HCT116 (cell line): Measurements from ENCODE around the gene LDHD. TPM values are rescaled to one million over a fixed set of nuclear protein-coding genes. Genes with fewer than 3 reads are reported as not detected.
A peak's percentile ranks its signal among the peaks of the same experiment; 100 is the strongest.

ENCODE experiments used
- ATAC-seq: fragments of 200-7000 bp; cut with Tn5 transposase; 2 replicates; pipeline ENCODE4 v1.9.1; 2020; ENCODE audit warnings: mild to moderate bottlenecking, moderate library complexity
- BruUV-seq: library from RNA; stranded (reverse); fragments of 400-500 nt; replicated peaks from 2 replicates; lab custom pipeline; 2021; lab: Mats Ljungman, UMichigan
- CTCF ChIA-PET: fragments of 300-600 bp; sonication (Branson Sonifier 250); formaldehyde crosslinking; loops from one replicate; lab custom pipeline; 2021; ENCODE audit warnings: antibody characterized with exemption; lab: Charles Lee
- POLR2A ChIA-PET: fragments of 300-600, 350-600 bp; sonication (Branson Sonifier 250); formaldehyde crosslinking; loops from one replicate; lab custom pipeline; 2021; ENCODE audit warnings: antibody characterized with exemption; lab: Charles Lee
- RAD21 ChIA-PET, 2 experiments: fragments of 300-600 bp; sonication (Branson Sonifier 250); formaldehyde crosslinking; loops; one replicate each; lab custom pipeline; 2023; ENCODE audit warnings: low total read pairs in 2 of 2; ENCODE audit not compliant: uncharacterized antibody in 2 of 2, unreplicated experiment in 2 of 2, low non-redundant PET in 1 of 2; lab: Charles Lee
- DNase-seq: peaks from one replicate; pipeline ENCODE4 v3.0.0-alpha.2; 2010; ENCODE audit warnings: low read depth, low spot score
- H2AFZ ChIP-seq: fragments of 200-600 bp; shearing (Covaris generic), sonication (generic); 2 replicates; pipeline ENCODE4 v1.6.1; 2017; ENCODE audit warnings: low read depth, mixed run types, mixed read lengths, antibody characterized with exemption, low read length; ENCODE audit not compliant: poor library complexity, severe bottlenecking
- H3K27ac ChIP-seq: 2 replicates; pipeline ENCODE4 v1.5.1; 2012; ENCODE audit warnings: low read depth, low read length
- H3K27me3 ChIP-seq: fragments of 200-600 bp; sonication (generic); 2 replicates; pipeline ENCODE4 v1.6.1; 2016; ENCODE audit warnings: mixed run types, low read length, mixed read lengths; ENCODE audit not compliant: insufficient read depth
- H3K36me3 ChIP-seq, 2 experiments: fragments of 200-500 bp in 1 of 2; fragments of 200-600 bp in 1 of 2; sonication (Bioruptor generic) in 1 of 2; sonication (generic) in 1 of 2; 2 replicates each; pipeline versions ENCODE4 v1.5.1 to v1.6.1; 2014 to 2016; ENCODE audit warnings: low read length in 2 of 2, inconsistent platforms in 1 of 2, mixed read lengths in 1 of 2, mixed run types in 1 of 2; ENCODE audit not compliant: insufficient read depth in 2 of 2, control insufficient read depth in 1 of 2
- H3K4me1 ChIP-seq, 2 experiments: fragments of 200-600 bp in 1 of 2; sonication (generic) in 1 of 2; 2 replicates each; pipeline versions ENCODE4 v1.5.1 to v1.6.1; 2012 to 2017; ENCODE audit warnings: low read length in 2 of 2, inconsistent platforms in 1 of 2, mild to moderate bottlenecking in 1 of 2, mixed read lengths in 1 of 2, mixed run types in 1 of 2, moderate library complexity in 1 of 2; ENCODE audit not compliant: insufficient read depth in 2 of 2, control insufficient read depth in 1 of 2
- H3K4me2 ChIP-seq: fragments of 200-600 bp; sonication (generic); 2 replicates; pipeline ENCODE4 v1.6.1; 2017; ENCODE audit warnings: mixed run types, low read length, mixed read lengths
- H3K4me3 ChIP-seq, 2 experiments: fragments of 200-600 bp in 1 of 2; sonication (generic) in 1 of 2; replicated peaks in 1 of 2; 2 replicates each; pipeline ENCODE4 v1.5.1; 2011 to 2016; ENCODE audit warnings: low read length in 2 of 2, control low read depth in 1 of 2, low read depth in 1 of 2, mild to moderate bottlenecking in 1 of 2, mixed read lengths in 1 of 2, mixed run types in 1 of 2
- H3K79me2 ChIP-seq: fragments of 200-600 bp; sonication (generic); 2 replicates; pipeline ENCODE4 v1.6.1; 2017; ENCODE audit warnings: mild to moderate bottlenecking, mixed run types, low read length, moderate library complexity, mixed read lengths; ENCODE audit not compliant: insufficient read depth
- H3K9ac ChIP-seq: fragments of 200-600 bp; sonication (generic); 2 replicates; pipeline ENCODE4 v1.6.1; 2016; ENCODE audit warnings: low read length, mixed read lengths
- H3K9me2 ChIP-seq: fragments of 200-600 bp; sonication (generic), shearing (Covaris generic); 2 replicates; pipeline ENCODE4 v1.6.1; 2017; ENCODE audit warnings: mixed run types, mild to moderate bottlenecking, moderate library complexity; ENCODE audit not compliant: insufficient read depth
- H3K9me3 ChIP-seq, 2 experiments: fragments of 200-500 bp in 1 of 2; fragments of 200-600 bp in 1 of 2; sonication (Bioruptor generic) in 1 of 2; sonication (generic) in 1 of 2; 2 replicates each; pipeline ENCODE4 v1.6.1; 2014 to 2017; ENCODE audit warnings: low read length in 2 of 2, mixed read lengths in 2 of 2, inconsistent platforms in 1 of 2, low read depth in 1 of 2, mild to moderate bottlenecking in 1 of 2, mixed run types in 1 of 2, moderate library complexity in 1 of 2; ENCODE audit not compliant: control insufficient read depth in 1 of 2, insufficient read depth in 1 of 2
- H4K20me1 ChIP-seq: fragments of 200-600 bp; sonication (generic), shearing (Covaris generic); 2 replicates; pipeline ENCODE4 v1.6.1; 2017; ENCODE audit warnings: mixed run types, mild to moderate bottlenecking, moderate library complexity; ENCODE audit not compliant: insufficient read depth
- CBX3 ChIP-seq: IDR thresholded peaks from 2 replicates; pipeline ENCODE4 v1.6.1; 2012; ENCODE audit warnings: low read depth
- CTCF ChIP-seq, 3 experiments: fragments of 200-600 bp in 1 of 3; sonication (generic) in 1 of 3; IDR thresholded peaks in 2 of 3; conservative IDR thresholded peaks in 1 of 3; 2 replicates each; pipeline ENCODE4 v1.5.1; 2012 to 2017; ENCODE audit warnings: low read depth in 2 of 3, low read length in 2 of 3, antibody characterized with exemption in 1 of 3, borderline replicate concordance in 1 of 3, control low read depth in 1 of 3, mild to moderate bottlenecking in 1 of 3, mixed read lengths in 1 of 3, mixed run types in 1 of 3, moderate library complexity in 1 of 3; ENCODE audit not compliant: insufficient read depth in 1 of 3
- ELF1 ChIP-seq: IDR thresholded peaks from 2 replicates; pipeline ENCODE4 v1.6.1; 2012; ENCODE audit warnings: low read depth, borderline replicate concordance
- EZH2 ChIP-seq: fragments of 200-600 bp; sonication (generic); IDR thresholded peaks from 2 replicates; pipeline ENCODE4 v1.6.1; 2017; ENCODE audit warnings: antibody characterized with exemption, mixed run types
- EZH2phosphoT487 ChIP-seq: fragments of 200-600 bp; IDR thresholded peaks from 2 replicates; pipeline ENCODE4 v1.6.1; 2018; ENCODE audit warnings: antibody characterized with exemption, borderline replicate concordance
- FOSL1 ChIP-seq: IDR thresholded peaks from 2 replicates; pipeline ENCODE4 v1.6.1; 2012; ENCODE audit warnings: low read depth
- JUND ChIP-seq: IDR thresholded peaks from 2 replicates; pipeline ENCODE4 v1.6.1; 2012
- POLR2A ChIP-seq: IDR thresholded peaks from 2 replicates; pipeline ENCODE4 v1.7.0; 2011; ENCODE audit warnings: borderline replicate concordance; ENCODE audit not compliant: insufficient read depth, insufficient read length; ENCODE audit errors: extremely low read depth
- RAD21 ChIP-seq: IDR thresholded peaks from 2 replicates; pipeline ENCODE4 v1.6.1; 2012; ENCODE audit warnings: low read depth, mild to moderate bottlenecking
- SIN3A ChIP-seq: IDR thresholded peaks from 2 replicates; pipeline ENCODE4 v1.6.1; 2012; ENCODE audit warnings: low read depth
- SRF ChIP-seq: IDR thresholded peaks from 2 replicates; pipeline ENCODE4 v1.6.1; 2012; ENCODE audit warnings: low read depth
- YY1 ChIP-seq: IDR thresholded peaks from 2 replicates; pipeline ENCODE4 v1.6.1; 2011; ENCODE audit warnings: low read length, low read depth, moderate library complexity, mild to moderate bottlenecking; ENCODE audit not compliant: insufficient replicate concordance; ENCODE audit errors: extremely low read depth
- ZBTB33 ChIP-seq: IDR thresholded peaks from 2 replicates; pipeline ENCODE4 v1.6.1; 2011; ENCODE audit warnings: mild to moderate bottlenecking, low read length, moderate library complexity; ENCODE audit not compliant: insufficient replicate concordance; ENCODE audit errors: extremely low read depth
- intact Hi-C: fragments of 100-400 bp; cut with micrococcal nuclease; formaldehyde crosslinking; loops from 2 replicates; pipeline ENCODE4 v1.10.0; 2022
- total RNA-seq: library from RNA; stranded (reverse); gene quantifications from one replicate; pipeline ENCODE4 v1.2.1, GENCODE V29; 2021; ENCODE audit not compliant: unreplicated experiment

LDHD gene
- total RNA-seq, 1 experiment from 2014 or later = 3.4 TPM

GRCh38 chr16:75100603-75100990 is 16.0 kb downstream of the LDHD start:
- no peaks in the 10 kb centered on the region for H3K36me3 ChIP-seq
- BruUV-seq = no TSS peak
- H3K4me3 ChIP-seq = no peak overlapping the region
- no peak for TF ChIP-seq SRF
- TF ChIP-seq POLR2A = no peak
- no peaks in the 10 kb centered on the region for H3K27me3 ChIP-seq
- no peak overlapping the region for H3K9ac ChIP-seq
- H3K79me2 ChIP-seq = peaks cover 3% of the 10 kb centered on the region; the same call in 1 of the 2 replicates
- H4K20me1 ChIP-seq = no peaks in the 10 kb centered on the region
- peaks cover 35 to 41% of the 10 kb centered on the region in 2 experiments for H3K4me1 ChIP-seq
- no peak overlapping the region for H2AFZ ChIP-seq
- H3K9me2 ChIP-seq = no peaks in the 10 kb centered on the region
- CTCF ChIA-PET = no interaction called here
- RAD21 ChIA-PET = no interaction called here
- POLR2A ChIA-PET = no interaction called here
- no peak for ATAC-seq
- no peak for DNase-seq
- H3K4me2 ChIP-seq = no peak overlapping the region
- no peak overlapping the region for H3K27ac ChIP-seq
- H3K9me3 ChIP-seq = no peaks in the 10 kb centered on the region
- intact Hi-C loops = no loop called here

- Histone ChIP-seq H3K9me2 (no peaks in the 10 kb centered on the region), H3K4me2 (peak overlapping the region; percentile 29), H3K79me2 (peaks cover 3% of the 10 kb centered on the region; the same call in 1 of the 2 replicates), H3K9ac (no peak overlapping the region), H2AFZ (no peak overlapping the region), H3K27ac (peak overlapping the region; percentile 32; the same call in 1 of the 2 replicates), H3K36me3 (no peaks in the 10 kb centered on the region), H3K9me3 (no peaks in the 10 kb centered on the region), H3K4me1 (peaks cover 36 to 43% of the 10 kb centered on the region in 2 experiments), H3K4me3 (no peak overlapping the region), H4K20me1 (no peaks in the 10 kb centered on the region), H3K27me3 (no peaks in the 10 kb centered on the region)
- ChIA-PET RAD21 (no interaction called here), POLR2A (no interaction called here), CTCF (interaction anchor here (1.3 kb wide), 1 partner anchor 9 kb away, joined by 4 read pairs; no protein-coding TSS in a partner anchor)
- ATAC-seq (peak; percentile 15; the same call in 1 of the 2 replicates), DNase-seq (no peak)
- no TSS peak for BruUV-seq
- intact Hi-C loops = no loop called here
- TF ChIP-seq SIN3A = no peak
- no peak for TF ChIP-seq EZH2
- no peak for TF ChIP-seq YY1
- TF ChIP-seq ELF1 = no peak
- no peak for TF ChIP-seq CBX3
- no peak for TF ChIP-seq ZBTB33
- no peak for TF ChIP-seq RAD21
- TF ChIP-seq FOSL1 = no peak
- no peak for TF ChIP-seq JUND
- no peak for TF ChIP-seq CTCF (IDR thresholded peaks at IDR 0.05 in 2 of 3, conservative IDR thresholded peaks at IDR 0.05 in 1 of 3; ENCODE audit: borderline replicate concordance in 1 of 3, insufficient read depth in 1 of 3, low read depth in 2 of 3, low read length in 2 of 3)
- TF ChIP-seq EZH2phosphoT487 = no peak
Observed at GRCh38 chr16:75099738-75100602, 16.6 kb downstream of the LDHD start.
